RWPE2 (cell line): ENCODE results near the gene C19orf44.
"Not testable (repeated sequence)": the region's sequence is repeated elsewhere in the genome, so short reads cannot be mapped to it uniquely, and the experiment has no call there.

Experiments
- ATAC-seq: fragments of 200-7000 bp; cut with Tn5 transposase; 3 replicates; pipeline ENCODE4 v1.9.1; 2021; ENCODE audit warnings: low read depth
- DNase-seq: peaks from one replicate; pipeline ENCODE4 v3.0.0-alpha.2; 2020; ENCODE audit warnings: low spot score
- H3K27ac ChIP-seq: fragments of 450-650 bp; 2 replicates; pipeline ENCODE4 v1.5.1; 2017; ENCODE audit warnings: mild to moderate bottlenecking; ENCODE audit not compliant: poor library complexity, severe bottlenecking
- H3K27me3 ChIP-seq: fragments of 250-450 bp; sonication (Bioruptor Pico); 2 replicates; pipeline ENCODE4 v1.5.1; 2021; ENCODE audit warnings: mild to moderate bottlenecking, moderate library complexity; ENCODE audit not compliant: insufficient read depth, poor library complexity, severe bottlenecking
- H3K36me3 ChIP-seq: fragments of 250-450 bp; sonication (Bioruptor Pico); 2 replicates; pipeline ENCODE4 v1.5.1; 2020; ENCODE audit warnings: low read depth, mild to moderate bottlenecking, moderate library complexity
- H3K4me1 ChIP-seq: fragments of 250-450 bp; sonication (Bioruptor Pico); 2 replicates; pipeline ENCODE4 v1.5.1; 2021; ENCODE audit warnings: mild to moderate bottlenecking, moderate library complexity; ENCODE audit not compliant: insufficient read depth, poor library complexity, severe bottlenecking
- H3K4me3 ChIP-seq: fragments of 250-450 bp; sonication (Bioruptor Pico); 2 replicates; pipeline ENCODE4 v1.5.1; 2021; ENCODE audit warnings: mild to moderate bottlenecking, moderate library complexity; ENCODE audit not compliant: severe bottlenecking
- H3K9me3 ChIP-seq: fragments of 250-450 bp; sonication (Bioruptor Pico); 2 replicates; pipeline ENCODE4 v1.5.1; 2021; ENCODE audit warnings: mild to moderate bottlenecking, moderate library complexity; ENCODE audit not compliant: severe bottlenecking
- TF ChIP-seq, protein P1 (sequence below): fragments of 450-650 bp; IDR thresholded peaks from one replicate; pipeline ENCODE4 v1.5.1; 2017; ENCODE audit warnings: mild to moderate bottlenecking, moderate library complexity; ENCODE audit not compliant: poor library complexity, severe bottlenecking

Gene C19orf44

DNA sequence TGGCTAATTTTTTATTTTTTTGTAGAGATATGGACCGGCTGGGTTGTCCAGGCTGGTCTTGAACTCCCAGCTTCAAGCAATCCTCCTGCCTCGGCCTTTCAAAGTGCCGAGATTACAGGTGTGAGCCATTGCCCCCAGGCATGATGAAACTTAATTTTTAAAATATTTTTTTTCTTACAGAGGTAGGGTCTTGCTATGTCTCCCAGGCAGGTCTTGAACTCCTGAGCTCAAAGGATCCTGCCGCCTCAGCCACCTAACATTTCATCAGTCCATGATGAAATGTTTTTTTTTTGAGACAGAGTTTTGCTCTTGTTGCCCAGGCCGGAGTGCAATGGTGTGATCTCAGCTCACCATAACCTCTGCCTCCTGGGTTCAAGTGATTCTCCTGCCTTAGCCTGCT, 12.4 kb downstream of the C19orf44 start:
- ATAC-seq (no peak), DNase-seq (no peak)
- H3K27me3 ChIP-seq, result no peaks in the 10 kb centered on the region
- H3K4me3 ChIP-seq, result no peak overlapping the region
- peaks cover 16% of the 10 kb centered on the region for H3K36me3 ChIP-seq
- H3K9me3 ChIP-seq, result no peaks in the 10 kb centered on the region
- no peaks in the 10 kb centered on the region for H3K4me1 ChIP-seq
- no peak overlapping the region for H3K27ac ChIP-seq
- TF ChIP-seq, protein P1, sequence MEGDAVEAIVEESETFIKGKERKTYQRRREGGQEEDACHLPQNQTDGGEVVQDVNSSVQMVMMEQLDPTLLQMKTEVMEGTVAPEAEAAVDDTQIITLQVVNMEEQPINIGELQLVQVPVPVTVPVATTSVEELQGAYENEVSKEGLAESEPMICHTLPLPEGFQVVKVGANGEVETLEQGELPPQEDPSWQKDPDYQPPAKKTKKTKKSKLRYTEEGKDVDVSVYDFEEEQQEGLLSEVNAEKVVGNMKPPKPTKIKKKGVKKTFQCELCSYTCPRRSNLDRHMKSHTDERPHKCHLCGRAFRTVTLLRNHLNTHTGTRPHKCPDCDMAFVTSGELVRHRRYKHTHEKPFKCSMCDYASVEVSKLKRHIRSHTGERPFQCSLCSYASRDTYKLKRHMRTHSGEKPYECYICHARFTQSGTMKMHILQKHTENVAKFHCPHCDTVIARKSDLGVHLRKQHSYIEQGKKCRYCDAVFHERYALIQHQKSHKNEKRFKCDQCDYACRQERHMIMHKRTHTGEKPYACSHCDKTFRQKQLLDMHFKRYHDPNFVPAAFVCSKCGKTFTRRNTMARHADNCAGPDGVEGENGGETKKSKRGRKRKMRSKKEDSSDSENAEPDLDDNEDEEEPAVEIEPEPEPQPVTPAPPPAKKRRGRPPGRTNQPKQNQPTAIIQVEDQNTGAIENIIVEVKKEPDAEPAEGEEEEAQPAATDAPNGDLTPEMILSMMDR, result no peak

DNA sequence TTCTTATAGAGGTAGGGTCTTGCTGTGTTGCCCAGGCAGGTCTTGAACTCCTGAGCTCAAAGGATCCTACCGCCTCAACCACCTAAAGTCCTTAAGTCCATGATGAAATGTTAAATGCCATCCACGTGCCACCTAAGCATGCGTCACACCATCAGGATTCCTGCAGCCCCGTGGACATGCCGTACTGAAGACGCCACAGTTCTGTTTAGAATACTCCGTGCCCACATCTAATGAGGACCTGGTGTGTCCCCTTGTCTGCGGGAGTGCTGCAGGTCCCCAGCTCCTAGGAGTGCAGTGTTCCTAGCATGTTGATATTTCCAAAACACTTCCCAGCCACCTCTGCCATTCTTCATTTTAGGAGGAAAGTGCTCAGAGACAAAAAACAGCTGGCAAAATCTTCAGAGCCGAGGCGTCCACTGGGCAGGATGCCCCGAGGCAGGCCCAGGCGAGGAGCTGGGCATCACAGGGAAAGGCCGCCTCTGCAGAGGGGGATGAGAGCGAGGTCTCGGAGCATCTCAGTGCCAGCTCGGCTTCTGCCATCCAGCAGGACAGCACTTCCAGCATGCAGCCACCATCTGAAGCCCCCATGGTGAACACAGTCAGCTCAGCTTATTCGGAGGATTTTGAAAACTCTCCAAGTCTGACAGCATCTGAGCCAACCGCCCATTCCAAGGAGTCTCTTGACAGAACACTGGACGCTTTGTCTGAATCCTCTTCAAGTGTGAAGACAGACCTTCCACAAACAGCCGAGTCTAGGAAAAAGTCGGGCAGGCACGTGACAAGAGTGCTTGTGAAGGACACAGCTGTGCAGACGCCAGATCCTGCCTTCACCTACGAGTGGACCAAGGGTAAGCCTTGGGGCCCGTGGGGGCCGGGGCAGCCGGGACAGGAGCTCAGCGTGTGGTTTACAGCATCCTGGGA, 13.2 kb downstream of the C19orf44 start:
- TF ChIP-seq, protein P1, result no peak
- Histone ChIP-seq H3K4me3 (no peak overlapping the region), H3K4me1 (no peaks in the 10 kb centered on the region), H3K27ac (no peak overlapping the region), H3K9me3 (no peaks in the 10 kb centered on the region), H3K27me3 (no peaks in the 10 kb centered on the region), H3K36me3 (peaks cover 9% of the 10 kb centered on the region)
- DNase-seq (no peak), ATAC-seq (no peak)

DNA sequence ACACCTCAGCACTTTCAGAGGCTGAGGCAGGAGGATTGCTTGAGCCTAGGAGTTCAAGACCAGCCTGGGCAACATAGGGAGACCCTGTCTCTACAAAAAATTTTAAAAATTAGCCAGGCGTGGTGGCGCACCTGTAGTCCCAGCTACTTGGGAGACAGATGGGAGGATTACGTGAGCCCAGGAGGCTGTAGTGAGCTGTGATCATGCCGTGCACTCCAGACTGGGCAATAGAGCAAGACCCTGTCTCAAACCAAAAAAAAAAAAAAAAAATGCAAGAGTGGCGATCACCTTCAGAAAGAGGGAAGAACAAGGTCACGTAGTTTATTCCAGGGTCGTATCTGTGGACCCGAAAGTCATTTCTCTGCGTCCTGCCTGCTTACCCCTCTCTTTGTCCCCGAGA, 16.4 kb downstream of the C19orf44 start:
- not testable (repeated sequence) for H3K27ac ChIP-seq, DNase-seq, H3K9me3 ChIP-seq, H3K4me3 ChIP-seq, ATAC-seq, H3K27me3 ChIP-seq, H3K4me1 ChIP-seq
- peaks cover 12% of the 10 kb centered on the region for H3K36me3 ChIP-seq

DNA sequence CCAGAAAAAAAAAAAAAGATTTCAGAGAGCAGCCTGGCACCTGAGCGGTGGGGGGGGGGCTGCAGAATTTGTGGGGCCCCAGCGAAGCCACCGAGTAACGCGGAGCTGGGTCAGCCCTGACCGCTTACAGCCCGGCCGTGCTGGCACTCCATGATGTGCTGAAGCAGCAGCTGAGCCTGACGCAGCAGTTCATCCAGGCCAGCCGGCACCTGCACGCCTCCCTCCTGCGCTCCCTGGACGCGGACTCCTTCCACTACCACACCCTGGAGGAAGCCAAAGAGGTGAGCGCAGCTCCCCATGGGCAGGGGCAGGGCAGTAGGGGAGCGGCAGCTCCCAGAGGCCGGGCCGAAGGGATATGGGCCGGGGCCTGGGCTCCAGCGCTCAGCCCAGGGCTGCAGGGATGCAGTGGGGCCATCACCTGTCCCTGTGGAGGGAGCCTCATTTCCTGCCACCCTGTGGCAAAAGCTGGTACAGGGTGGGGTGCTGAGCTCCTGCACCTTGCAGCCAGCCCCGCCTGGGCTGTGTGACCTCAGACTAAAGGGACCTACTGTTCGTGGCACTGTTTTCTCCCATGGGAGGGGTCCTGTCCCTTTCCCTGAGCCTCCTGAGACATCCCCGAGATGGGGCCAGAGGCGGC, 18.3 kb downstream of the C19orf44 start:
- H3K4me1 ChIP-seq, result no peaks in the 10 kb centered on the region
- H3K36me3 ChIP-seq, result peaks cover 31% of the 10 kb centered on the region
- TF ChIP-seq, protein P1, result no peak
- no peaks in the 10 kb centered on the region for H3K9me3 ChIP-seq
- DNase-seq, result peak; percentile 54
- peak; percentile 32; the same call in 1 of the 3 replicates for ATAC-seq
- H3K4me3 ChIP-seq, result no peak overlapping the region
- no peaks in the 10 kb centered on the region for H3K27me3 ChIP-seq
- no peak overlapping the region for H3K27ac ChIP-seq

DNA sequence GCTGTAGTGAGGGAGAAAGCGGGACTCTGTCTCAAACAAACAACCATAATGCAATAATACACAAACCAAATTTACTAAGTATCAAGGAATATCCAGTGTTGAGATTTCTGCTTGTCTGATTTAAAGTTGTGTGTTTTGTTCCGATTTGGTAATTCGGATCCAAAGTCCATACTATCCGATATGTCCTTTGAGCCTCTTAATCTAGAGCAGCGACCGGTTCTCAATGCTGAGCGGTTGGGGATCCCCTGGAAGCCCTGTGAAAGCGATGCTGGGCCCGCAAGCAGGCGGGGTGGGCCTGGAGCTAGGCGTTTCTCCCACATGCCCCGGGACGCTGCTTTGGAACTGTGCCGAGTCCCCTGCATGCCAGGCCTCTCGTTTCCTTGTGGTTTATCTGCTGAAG, 20.2 kb downstream of the C19orf44 start:
- TF ChIP-seq, protein P1, result no peak
- Histone ChIP-seq H3K27ac (no peak overlapping the region), H3K36me3 (peaks cover 45% of the 10 kb centered on the region), H3K4me3 (no peak overlapping the region), H3K27me3 (no peaks in the 10 kb centered on the region), H3K9me3 (no peaks in the 10 kb centered on the region), H3K4me1 (no peaks in the 10 kb centered on the region)
- DNase-seq, result no peak
- no peak for ATAC-seq
